AG08396 (cell line): ENCODE results near the gene VAPB.

ENCODE experiments used
- DNase-seq: peaks from one replicate; pipeline ENCODE4 v3.0.0; 2012; ENCODE audit warnings: low spot score, mixed read lengths

The VAPB gene

DNA sequence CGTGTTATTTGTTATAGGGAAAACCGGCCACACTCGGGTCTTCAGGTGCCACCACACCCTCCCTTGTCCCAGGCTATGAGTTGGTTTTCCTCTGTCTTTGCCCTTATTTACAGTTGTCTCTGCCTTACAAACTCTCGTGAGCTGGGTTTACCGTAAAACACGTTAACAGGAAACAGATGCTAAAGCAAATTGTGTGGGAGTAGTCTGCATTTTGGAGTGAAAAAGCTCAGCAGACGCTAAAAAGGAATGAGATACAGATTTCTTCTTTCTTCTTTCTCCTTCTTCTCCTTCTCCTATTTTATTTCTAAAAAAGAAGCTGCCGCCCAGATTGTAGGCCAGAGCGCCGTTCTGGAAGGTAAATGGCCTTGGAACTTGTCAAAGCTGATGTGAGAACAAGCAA lies 74.2 kb downstream of the VAPB start:
- DNase-seq = no peak

DNA sequence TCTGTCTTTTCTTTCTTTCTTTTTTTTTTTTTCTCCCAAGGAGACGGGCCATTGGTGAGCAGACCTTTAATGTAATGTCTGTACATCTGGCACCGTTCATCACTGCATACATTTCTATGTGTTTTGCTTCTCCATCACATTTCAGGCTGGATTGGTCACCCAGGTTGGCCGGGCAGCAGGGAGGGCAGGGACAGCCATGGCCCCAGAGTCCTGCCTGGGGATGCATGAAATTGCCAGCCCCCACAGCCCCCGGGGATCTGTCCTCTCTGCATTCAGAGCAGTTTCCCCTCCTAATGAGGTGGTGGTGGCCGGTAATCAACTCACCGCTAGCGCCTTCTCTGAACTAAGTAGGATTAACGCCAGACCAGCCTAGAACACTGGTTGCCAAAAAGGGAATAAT lies 75.8 kb downstream of the VAPB start:
- no peak for DNase-seq

- DNase-seq = no peak
These were observed 77.2 kb downstream of the VAPB start for GRCh38 chr20:58466095-58466708.

- DNase-seq = no peak
These were observed 77.9 kb downstream of the VAPB start for GRCh38 chr20:58466729-58467571.

DNA sequence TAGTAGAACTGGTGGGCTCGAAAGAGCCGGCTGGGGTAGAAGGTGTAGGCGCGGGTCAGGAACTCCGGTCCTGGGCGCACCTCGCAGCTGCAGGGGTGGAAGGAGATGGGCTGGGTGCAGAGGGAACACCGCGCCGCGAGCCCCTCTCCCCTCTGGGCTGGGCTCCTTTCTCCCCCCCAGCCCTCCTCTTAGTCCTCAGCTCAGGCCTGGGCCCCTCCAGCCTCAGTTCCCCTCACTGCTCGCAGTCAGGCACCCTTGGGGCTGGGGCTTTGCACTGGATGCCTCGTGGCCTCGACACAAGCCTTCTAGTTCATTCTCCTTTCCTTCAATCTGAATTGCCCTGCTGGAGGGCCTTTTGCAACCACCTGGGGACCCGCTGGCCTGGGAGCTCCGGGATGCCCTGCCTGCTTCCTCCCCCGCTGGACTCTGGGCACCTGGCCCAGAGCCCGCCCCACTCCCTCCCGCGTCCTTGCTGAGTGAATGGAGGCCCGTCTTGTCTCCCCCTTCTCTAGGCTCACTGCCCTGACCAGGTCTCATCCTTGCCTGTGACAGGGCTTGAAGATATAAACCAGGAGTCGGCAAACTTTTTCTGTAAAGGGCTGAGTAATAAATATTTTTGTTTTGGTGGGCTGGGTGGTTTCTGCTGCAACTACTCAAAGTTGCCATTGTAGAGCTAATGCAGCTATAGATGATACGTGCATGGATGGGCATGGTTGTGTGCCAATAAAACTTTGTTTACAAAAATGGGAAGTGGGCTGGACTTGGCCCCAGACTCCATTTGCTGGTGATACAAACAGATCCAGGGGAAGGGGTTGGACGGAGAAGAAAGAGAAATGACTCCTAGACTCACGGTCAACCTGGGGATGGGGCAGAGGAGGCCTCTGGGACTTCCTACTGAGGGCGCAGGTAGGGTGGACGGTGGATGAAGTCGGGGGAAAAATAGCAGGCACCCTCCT lies 78.8 kb downstream of the VAPB start:
- no peak for DNase-seq

- no peak for DNase-seq
These were observed 80.6 kb downstream of the VAPB start for GRCh38 chr20:58469616-58470015.

DNA sequence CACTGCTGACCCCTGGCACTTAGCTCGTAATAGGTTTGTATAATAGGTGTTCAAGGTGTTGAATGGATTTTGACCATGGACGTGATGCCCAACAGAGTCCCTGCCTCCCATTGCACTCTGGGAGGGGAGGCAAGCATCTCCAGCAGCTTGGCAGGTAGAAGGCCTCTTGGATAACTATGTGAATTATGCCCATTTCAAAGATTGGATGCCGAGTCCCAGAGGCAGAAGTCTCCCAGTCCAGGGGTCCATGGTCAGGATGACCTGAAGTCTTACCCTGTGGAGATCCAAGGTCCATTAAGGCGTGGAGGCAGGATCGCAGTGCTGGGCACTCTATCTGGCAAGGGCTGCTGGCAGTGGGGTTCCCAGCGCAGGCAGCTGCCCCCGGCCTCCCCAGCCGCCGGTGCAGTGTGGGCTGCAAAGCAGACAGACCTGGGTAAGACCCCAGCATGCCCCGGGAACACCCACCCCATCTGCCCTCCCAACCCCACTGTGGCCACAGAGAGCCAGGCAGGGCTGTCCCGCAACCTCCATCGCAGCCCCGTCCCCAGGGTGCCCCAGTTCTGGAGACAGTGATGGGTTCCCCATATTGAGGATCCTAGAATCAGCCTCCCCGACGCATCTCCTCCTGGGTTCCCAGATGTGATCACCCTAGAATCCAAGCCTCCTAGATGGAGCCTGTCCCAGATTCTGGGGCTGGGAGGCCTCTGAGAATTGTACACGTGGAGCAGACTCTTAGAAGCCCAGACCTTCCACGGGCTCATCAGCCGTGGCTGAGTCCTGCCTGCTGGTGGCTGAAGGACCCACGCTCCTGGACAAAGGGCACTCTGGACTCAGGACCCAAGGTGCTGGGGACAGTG lies 81.5 kb downstream of the VAPB start:
- no peak for DNase-seq

DNA sequence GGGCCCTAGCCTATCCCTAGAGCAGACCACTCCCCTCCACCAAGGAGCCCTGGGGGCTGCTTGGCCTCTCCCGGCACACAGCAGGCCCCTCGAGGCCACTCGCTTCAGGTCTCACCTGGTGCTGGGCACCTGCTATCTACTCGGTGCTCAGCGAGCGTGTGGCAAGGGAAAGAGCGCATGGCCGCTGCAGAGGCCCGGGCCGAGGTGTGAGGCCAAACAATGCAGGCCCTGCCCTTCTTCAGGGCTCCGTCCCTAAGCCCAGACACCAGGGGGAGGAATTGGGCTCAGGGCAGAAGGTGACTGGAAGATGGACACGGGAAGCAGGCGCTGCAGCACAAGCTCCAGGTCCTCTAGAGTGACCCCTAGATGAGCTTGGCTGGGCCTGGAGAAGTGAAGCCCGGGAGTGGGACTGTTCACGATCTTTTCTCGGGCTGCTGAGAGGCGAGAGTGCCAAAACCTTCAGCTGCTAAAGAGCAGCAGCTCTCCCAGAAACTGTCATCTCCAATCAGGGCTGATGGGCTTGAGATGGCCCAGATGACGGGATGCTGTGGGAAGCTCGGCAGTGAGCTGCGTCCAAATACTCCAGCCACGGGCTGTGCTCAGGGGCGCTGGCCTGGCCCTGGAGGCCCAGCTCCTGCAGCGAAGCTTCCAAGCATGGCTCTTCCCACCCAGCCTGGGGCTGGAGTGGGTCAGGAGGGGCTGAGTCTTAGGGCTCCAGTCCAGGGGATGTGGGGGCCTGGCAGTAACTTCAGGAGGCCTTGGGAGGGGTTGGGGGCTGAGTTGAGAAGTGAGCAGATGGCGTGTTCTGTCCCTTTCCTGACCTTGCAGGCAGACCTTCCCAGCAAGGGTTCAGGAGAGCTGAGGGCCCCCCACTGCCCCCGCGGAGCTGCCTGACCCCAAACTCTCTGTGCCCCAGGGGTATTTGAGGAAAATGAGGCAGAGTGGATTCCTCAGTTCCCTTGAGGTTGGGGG lies 82.5 kb downstream of the VAPB start:
- DNase-seq = peak; percentile 38

DNA sequence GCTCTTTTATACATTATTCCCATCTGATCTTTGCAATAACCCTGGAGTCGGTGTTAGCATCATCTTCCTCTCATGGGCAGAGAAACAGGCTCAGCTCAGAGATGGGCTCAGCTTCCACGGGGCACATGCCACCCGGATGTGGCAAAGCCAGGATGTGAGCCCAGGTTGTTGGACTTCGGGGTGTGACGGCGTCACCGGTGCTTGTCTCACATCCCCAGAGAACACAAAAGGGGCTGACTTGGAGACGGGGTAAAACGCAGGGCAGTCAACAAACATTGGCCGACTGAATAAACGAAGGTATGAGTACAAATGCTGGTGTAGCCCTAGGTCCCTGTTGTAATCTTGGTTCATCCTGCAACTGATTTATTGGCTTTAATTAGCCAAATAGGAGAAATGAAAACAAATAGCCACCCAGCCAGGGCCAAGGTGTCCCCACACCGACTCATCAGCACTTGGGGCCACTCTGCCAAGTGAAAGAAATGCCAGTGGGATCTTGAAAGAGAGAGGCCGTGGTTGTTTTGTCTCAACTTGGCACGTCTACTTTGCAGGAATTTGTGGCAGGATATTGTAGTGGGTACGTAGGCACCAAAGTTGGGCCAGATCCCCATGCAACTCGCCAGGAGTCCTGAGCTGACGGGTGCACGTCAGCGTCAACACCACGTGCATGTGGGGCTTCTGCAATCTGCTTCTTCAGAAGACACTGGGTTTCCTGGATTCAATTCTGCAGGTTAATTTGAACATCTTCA lies 83.4 kb downstream of the VAPB start:
- DNase-seq = no peak

DNA sequence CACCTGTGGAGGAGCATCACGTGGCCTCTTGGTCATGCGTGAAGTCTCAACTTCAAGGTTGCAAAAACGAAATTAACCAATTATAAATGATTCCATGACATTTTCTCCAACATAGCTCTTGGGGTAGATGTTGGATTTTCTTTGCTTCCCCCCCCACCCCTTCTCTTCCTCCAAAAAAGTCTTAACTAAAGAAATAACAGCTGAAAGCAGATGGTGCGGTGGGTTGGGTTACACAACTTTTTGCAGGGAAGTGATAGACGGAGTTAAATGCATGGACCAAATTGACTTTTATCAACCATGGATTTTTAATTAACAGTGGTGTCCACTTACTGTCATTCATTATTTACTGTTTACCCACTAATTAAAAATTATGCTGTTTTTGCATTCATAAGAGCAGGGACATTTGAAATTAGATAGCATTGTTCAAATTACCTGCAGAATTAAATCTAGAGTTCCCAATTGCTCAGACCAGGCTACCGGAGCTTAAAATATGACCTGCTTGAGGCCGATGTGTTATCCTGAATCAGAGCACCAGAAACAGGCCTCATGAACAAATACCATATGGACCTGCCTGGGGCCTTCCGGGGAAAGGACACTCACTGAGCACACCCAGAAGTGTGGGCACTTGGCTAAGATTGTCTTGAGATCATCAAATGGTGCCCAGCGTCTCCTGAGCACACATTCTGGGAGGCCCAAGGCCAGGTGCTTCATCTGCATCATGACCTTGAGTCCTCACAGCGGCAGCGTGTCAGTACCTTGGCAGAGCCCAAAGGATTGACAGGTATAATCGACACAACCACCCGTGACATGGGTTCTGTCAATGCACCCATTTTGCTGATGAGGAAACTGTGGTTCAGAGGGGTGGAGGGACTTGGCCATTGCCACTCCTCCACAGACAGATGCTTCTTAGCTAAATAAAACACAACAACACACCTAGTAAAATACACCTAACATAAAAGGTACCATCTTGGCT lies 84.7 kb downstream of the VAPB start:
- no peak for DNase-seq

DNA sequence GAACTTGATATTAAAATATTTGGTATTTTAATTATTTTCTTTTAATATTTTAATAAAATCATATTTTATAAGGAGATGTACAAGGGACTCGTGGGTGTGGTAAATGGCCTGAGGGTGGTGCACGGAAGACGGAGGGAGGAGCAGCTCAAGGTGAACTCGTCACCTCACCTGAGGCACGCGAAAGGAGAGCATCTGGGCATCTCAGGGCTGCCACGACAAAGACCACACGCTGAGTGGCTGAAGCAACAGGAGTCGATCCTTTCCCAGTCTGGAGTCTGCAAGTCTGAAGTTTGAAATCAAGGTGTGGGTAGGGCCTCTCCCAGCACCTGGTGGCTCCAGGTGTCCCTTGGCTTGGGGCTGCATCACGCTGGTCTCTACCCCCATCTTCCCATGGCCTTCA lies 86.4 kb downstream of the VAPB start:
- no peak for DNase-seq

- DNase-seq = no peak
These were observed 89.2 kb downstream of the VAPB start for GRCh38 chr20:58478141-58478805.

- no peak for DNase-seq
These were observed 90.9 kb downstream of the VAPB start for GRCh38 chr20:58479726-58480440.

DNA sequence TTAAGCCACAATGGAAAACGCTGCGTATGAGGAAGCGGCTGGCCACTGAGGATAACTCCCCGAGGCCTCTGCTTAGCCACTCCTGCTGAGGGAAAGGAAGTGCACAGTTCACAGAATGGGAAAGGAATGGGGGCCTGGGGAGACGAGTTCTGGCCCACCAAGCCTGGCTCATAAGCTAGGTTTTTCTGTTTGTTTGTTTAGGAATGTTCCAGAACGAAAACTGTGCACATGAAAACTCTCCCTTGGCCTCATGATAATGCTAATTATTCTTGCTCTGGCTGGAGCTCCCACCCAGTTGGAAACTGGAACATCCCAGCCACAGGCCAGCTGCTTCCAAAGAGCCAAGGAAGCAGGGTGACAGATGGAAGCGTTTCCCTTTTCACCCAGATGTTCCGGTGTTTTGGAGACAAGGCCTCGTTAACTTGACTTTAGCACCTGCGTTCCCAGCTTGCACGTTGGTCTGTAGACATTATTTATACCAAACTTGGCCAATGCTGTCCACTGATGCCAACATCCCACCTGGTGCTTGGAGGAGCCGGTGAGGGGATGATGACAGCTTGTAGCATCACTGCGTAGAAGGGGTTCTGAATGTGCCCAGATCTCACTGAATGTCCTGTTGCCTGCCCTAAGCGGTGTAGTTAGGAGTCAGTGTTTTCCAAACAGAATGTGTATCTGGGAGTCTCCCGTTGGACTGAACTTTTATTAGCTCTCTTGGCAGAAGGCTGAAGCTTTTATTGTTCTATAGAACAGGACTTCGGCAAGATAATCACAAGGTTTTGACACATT lies 91.7 kb downstream of the VAPB start:
- no peak for DNase-seq

- peak; percentile 75 for DNase-seq
These were observed 92.5 kb downstream of the VAPB start for GRCh38 chr20:58481481-58482021.

GRCh38 chr20:58482416-58482815 lies 93.4 kb downstream of the VAPB start:
- no peak for DNase-seq
